ENCODE results near the gene GLYATL1B. TPM values are rescaled to one million over a fixed set of nuclear protein-coding genes. Genes with fewer than 3 reads are reported as not detected.

Gene GLYATL1B
- total RNA-seq, 1 donor from 2014 or later, result not detected

Other genes starting within 250 kb of the GLYATL1B start
- gene GLYATL2, start 241.6 kb upstream of the GLYATL1B start, total RNA-seq, result 0.35 TPM in 1 of 2 replicates, not detected in the other
- not detected in 2 replicates for gene GLYATL1, start 146.8 kb upstream of the GLYATL1B start, total RNA-seq
- 0.05 and 1.7 TPM in 2 replicates for gene FAM111B, start 20.9 kb downstream of the GLYATL1B start, total RNA-seq
- 12.6 and 13.3 TPM in 2 replicates for gene FAM111A, start 56.5 kb downstream of the GLYATL1B start, total RNA-seq
- gene DTX4, start 85.8 kb downstream of the GLYATL1B start, total RNA-seq, result 7.9 and 8.2 TPM in 2 replicates
- gene MPEG1, start 126.6 kb downstream of the GLYATL1B start, total RNA-seq, result not detected in 2 replicates